Thoracic aorta (tissue), 2 donors: ENCODE measurements around the gene IGSF21. TPM values are rescaled to one million over a fixed set of nuclear protein-coding genes. Genes with fewer than 3 reads are reported as not detected.

ENCODE experiments used
- ATAC-seq: fragments of 150-250 bp; one replicate; pipeline ENCODE4 v1.8.0; 2017; ENCODE audit warnings: low read depth; ENCODE audit not compliant: insufficient number of reproducible peaks, low FRiP score
- DNase-seq: peaks from one replicate; pipeline ENCODE4 v3.0.0-alpha.2; 2020; ENCODE audit warnings: low spot score
- H3K27ac ChIP-seq, 2 donors: fragments of 200-600 bp; sonication (generic); 1 replicate in 1 of 2; 2 replicates in 1 of 2; pipeline ENCODE4 v1.5.1; 2016; ENCODE audit warnings: mild to moderate bottlenecking in 2 of 2, moderate library complexity in 2 of 2
- H3K27me3 ChIP-seq: fragments of 200-600 bp; sonication (generic); replicated peaks from 2 replicates; pipeline ENCODE4 v1.6.0; 2016; ENCODE audit warnings: mild to moderate bottlenecking; ENCODE audit not compliant: insufficient read depth
- H3K36me3 ChIP-seq: fragments of 200-600 bp; sonication (generic); one replicate; pipeline ENCODE4 v1.5.1; 2016
- H3K4me1 ChIP-seq, 2 donors: fragments of 200-600 bp; sonication (generic); 1 replicate in 1 of 2; 2 replicates in 1 of 2; pipeline versions ENCODE4 v1.5.1 to v1.6.0; 2016; ENCODE audit warnings: low read depth in 2 of 2, mild to moderate bottlenecking in 1 of 2; ENCODE audit not compliant: control insufficient read depth in 1 of 2
- H3K4me3 ChIP-seq: fragments of 200-600 bp; sonication (generic); 2 replicates; pipeline ENCODE4 v1.5.1; 2016; ENCODE audit warnings: mild to moderate bottlenecking
- H3K9me3 ChIP-seq: fragments of 200-600 bp; sonication (generic); 2 replicates; pipeline ENCODE4 v1.5.1; 2016
- total RNA-seq, 2 donors: library from RNA; depleted of rRNA; stranded (reverse); fragments of >200 nt; gene quantifications; one replicate each; pipeline versions ENCODE4 v1.1.0 to v1.2.3, GENCODE V29; 2016
- TF ChIP-seq, protein P1 (sequence below): fragments of 200-600 bp; sonication (generic); IDR thresholded peaks from one replicate; pipeline ENCODE4 v1.5.1; 2019; ENCODE audit warnings: antibody characterized with exemption

Gene IGSF21
- total RNA-seq, 2 donors from 2014 or later, result 5.0 to 10.9 TPM

DNA sequence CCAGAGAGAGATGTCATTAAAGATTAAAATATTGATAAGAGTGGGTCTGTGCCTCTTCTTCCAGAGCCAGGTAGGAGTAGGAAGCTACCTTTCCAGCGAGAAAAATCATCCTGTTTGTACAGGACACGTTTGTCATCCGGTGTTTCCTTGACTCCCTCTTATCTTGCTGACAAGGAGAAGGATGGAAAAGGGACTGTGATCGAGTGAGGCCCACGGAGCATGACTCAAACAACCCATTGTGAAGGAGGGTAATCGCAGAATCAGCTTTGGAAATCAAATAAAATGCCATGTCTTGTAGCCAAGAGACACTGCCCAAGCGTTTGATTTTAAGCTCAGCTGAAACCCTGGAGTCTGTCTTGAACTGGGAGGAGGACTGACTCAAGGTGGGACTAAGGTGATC, 97.7 kb downstream of the IGSF21 start:
- Histone ChIP-seq H3K4me1 (no peaks in the 10 kb centered on the region), H3K9me3 (no peaks in the 10 kb centered on the region), H3K4me3 (no peak overlapping the region), H3K36me3 (no peaks in the 10 kb centered on the region), H3K27ac (no peak overlapping the region), H3K27me3 (no peaks in the 10 kb centered on the region)
- TF ChIP-seq, protein P1, sequence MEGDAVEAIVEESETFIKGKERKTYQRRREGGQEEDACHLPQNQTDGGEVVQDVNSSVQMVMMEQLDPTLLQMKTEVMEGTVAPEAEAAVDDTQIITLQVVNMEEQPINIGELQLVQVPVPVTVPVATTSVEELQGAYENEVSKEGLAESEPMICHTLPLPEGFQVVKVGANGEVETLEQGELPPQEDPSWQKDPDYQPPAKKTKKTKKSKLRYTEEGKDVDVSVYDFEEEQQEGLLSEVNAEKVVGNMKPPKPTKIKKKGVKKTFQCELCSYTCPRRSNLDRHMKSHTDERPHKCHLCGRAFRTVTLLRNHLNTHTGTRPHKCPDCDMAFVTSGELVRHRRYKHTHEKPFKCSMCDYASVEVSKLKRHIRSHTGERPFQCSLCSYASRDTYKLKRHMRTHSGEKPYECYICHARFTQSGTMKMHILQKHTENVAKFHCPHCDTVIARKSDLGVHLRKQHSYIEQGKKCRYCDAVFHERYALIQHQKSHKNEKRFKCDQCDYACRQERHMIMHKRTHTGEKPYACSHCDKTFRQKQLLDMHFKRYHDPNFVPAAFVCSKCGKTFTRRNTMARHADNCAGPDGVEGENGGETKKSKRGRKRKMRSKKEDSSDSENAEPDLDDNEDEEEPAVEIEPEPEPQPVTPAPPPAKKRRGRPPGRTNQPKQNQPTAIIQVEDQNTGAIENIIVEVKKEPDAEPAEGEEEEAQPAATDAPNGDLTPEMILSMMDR, result no peak
- ATAC-seq, result no peak
- DNase-seq, result no peak

DNA sequence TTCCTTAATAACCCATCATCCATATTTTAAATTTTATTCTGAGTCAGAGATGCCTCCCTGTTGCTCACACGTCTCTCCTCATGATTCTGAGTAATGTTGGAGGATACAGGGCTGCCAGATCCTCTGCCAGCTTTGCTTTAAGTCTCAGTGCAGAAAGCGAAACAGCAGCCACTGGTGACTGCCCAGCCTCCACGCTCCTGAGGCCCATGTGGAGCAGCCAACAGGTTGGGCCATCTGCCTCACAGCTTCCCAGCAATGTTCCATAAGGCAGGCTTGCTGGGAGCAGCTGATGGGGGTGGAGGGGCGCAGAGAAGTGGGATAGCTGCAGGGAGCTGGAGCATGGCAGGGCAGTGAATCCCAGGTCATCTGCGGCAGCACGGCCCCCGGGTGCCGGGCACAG, 104.2 kb downstream of the IGSF21 start:
- Histone ChIP-seq H3K9me3 (no peaks in the 10 kb centered on the region), H3K4me3 (no peak overlapping the region), H3K4me1 (no peaks in the 10 kb centered on the region), H3K27ac (no peak overlapping the region), H3K36me3 (no peaks in the 10 kb centered on the region), H3K27me3 (no peaks in the 10 kb centered on the region)
- no peak for DNase-seq
- ATAC-seq, result no peak
- TF ChIP-seq, protein P1, result no peak

DNA sequence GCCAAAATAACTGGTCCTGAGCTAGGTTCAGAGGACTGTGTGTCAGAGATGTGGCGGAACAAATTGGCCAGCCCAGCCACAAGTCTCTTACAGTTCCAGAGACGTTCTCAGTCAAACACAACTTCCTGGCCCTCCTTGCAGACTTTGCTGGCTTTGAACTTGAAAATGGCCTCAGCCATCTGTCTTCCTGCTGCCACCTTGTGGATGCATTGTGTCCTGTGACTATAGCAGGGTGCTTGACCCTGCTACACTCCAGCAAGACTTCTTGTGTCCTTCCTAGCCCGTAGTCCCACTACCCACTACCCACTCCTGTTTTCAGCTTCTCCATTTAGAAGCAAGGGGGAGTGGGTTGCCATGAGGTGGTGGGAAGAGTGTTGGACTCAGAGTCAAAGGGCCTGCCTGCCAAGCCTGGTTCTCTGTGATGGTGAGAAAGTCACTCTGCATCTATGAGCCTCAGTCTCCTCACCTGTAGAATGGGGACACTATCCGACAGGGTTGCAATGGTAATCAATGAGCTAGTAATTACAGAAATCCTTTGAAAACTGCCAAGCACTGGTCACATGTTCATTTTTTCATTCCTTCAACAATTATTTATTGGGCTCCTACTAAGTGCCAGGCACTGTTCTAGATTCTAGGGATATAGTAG, 109.9 kb downstream of the IGSF21 start:
- Histone ChIP-seq H3K27ac (no peak overlapping the region), H3K4me3 (no peak overlapping the region), H3K27me3 (no peaks in the 10 kb centered on the region), H3K9me3 (no peaks in the 10 kb centered on the region), H3K36me3 (no peaks in the 10 kb centered on the region), H3K4me1 (no peaks in the 10 kb centered on the region)
- TF ChIP-seq, protein P1, result no peak
- no peak for DNase-seq
- ATAC-seq, result no peak

DNA sequence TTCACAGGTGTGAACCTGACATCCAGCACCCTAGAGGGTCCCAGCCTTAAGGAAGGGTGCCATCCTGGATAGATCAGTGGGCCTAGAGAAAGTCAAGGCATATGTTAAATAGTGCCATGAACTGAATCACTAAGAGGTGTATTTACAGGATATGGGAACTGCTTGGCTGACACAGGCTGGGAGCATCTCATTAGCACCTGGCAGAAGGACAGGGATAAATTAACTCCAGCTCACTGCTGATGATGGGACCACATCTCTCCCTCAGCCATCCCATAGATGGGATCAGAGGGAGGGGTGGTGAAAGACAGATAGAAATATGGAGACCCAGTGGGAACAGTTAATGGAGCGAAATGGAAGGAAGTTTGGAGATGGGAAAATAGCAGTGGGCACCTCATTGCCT, 122.0 kb downstream of the IGSF21 start:
- no peak for ATAC-seq
- DNase-seq, result no peak
- Histone ChIP-seq H3K4me1 (no peaks in the 10 kb centered on the region), H3K4me3 (no peak overlapping the region), H3K27ac (no peak overlapping the region), H3K36me3 (no peaks in the 10 kb centered on the region), H3K27me3 (no peaks in the 10 kb centered on the region), H3K9me3 (peaks cover 11% of the 10 kb centered on the region)
- TF ChIP-seq, protein P1, result no peak

DNA sequence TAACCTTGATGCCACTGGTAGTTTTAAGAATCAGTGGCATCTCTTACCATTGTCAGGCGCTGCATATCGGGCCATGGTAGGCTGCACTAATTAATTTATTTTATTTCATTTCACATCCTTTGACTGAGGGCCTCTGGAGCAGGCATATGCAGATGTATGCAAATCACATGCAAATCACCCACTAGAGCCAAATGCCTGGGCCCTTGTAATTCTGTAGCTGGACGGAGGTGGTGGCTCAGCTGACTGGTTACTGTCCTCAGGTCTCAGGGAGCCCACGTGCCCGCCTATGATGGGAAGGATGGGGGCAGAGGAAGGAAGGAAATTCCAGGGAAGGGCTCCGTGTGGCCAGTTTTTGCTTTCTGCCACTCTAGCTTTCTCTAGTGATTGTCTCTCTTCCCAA, 122.7 kb downstream of the IGSF21 start:
- no peaks in the 10 kb centered on the region for H3K36me3 ChIP-seq
- TF ChIP-seq, protein P1, result no peak
- no peaks in the 10 kb centered on the region for H3K27me3 ChIP-seq
- no peak overlapping the region for H3K27ac ChIP-seq
- no peak for ATAC-seq
- peaks cover 11% of the 10 kb centered on the region for H3K9me3 ChIP-seq
- no peak for DNase-seq
- no peaks in the 10 kb centered on the region for H3K4me1 ChIP-seq
- H3K4me3 ChIP-seq, result no peak overlapping the region
